SIG-M5 (cell line): ENCODE measurements around the gene PRRC2C.

Source experiments
- DNase-seq: peaks from one replicate; lab custom pipeline; 2025; lab: John Stamatoyannopoulos, UW

The PRRC2C gene

GRCh38 chr1:171637928-171638576 is 152.7 kb downstream of the PRRC2C start:
- no peak for DNase-seq

GRCh38 chr1:171640225-171640624 is 154.9 kb downstream of the PRRC2C start:
- DNase-seq, result no peak

- DNase-seq, result no peak
Measured at GRCh38 chr1:171641076-171641864, 155.9 kb downstream of the PRRC2C start.

GRCh38 chr1:171642197-171642596 is 156.9 kb downstream of the PRRC2C start:
- DNase-seq, result no peak
